DND-41 (cell line): ENCODE measurements around the gene RHOJ.

Experiments
- ATAC-seq: fragments of 200-7000 bp; cut with Tn5 transposase; 3 replicates; pipeline ENCODE4 v1.9.1; 2021; ENCODE audit warnings: low read depth; ENCODE audit not compliant: insufficient read depth
- DNase-seq: peaks from one replicate; pipeline ENCODE4 v3.0.0-alpha.2; 2020
- H2AFZ ChIP-seq: 2 replicates; pipeline ENCODE4 v1.6.0; 2012; ENCODE audit warnings: low read depth, low read length
- H3K27ac ChIP-seq: 2 replicates; pipeline ENCODE4 v1.5.1; 2012; ENCODE audit warnings: low read length, inconsistent platforms
- H3K27me3 ChIP-seq: fragments of 200-600 bp; sonication (generic); 2 replicates; pipeline ENCODE4 v1.6.0; 2012; ENCODE audit warnings: low read length, mild to moderate bottlenecking, inconsistent platforms; ENCODE audit not compliant: insufficient read depth, poor library complexity
- H3K36me3 ChIP-seq: 2 replicates; pipeline ENCODE4 v1.5.1; 2012; ENCODE audit warnings: low read length, inconsistent platforms; ENCODE audit not compliant: insufficient read depth
- H3K4me1 ChIP-seq: 2 replicates; pipeline ENCODE4 v1.5.1; 2012; ENCODE audit warnings: mild to moderate bottlenecking, low read length; ENCODE audit not compliant: insufficient read depth
- H3K4me2 ChIP-seq: 2 replicates; pipeline ENCODE4 v1.6.0; 2012; ENCODE audit warnings: mild to moderate bottlenecking, moderate library complexity, low read length, inconsistent platforms; ENCODE audit not compliant: insufficient read depth
- H3K4me3 ChIP-seq, 2 experiments: fragments of 200-600 bp in 1 of 2; shearing (Covaris generic) in 1 of 2; 2 replicates each; pipeline ENCODE4 v1.5.1; 2012 to 2016; ENCODE audit warnings: inconsistent platforms in 2 of 2, low read length in 2 of 2, mild to moderate bottlenecking in 2 of 2, low read depth in 1 of 2, moderate library complexity in 1 of 2
- H3K79me2 ChIP-seq: 2 replicates; pipeline ENCODE4 v1.6.0; 2012; ENCODE audit warnings: low read length, inconsistent platforms; ENCODE audit not compliant: insufficient read depth
- H3K9ac ChIP-seq: 2 replicates; pipeline ENCODE4 v1.6.0; 2012; ENCODE audit warnings: low read depth, mild to moderate bottlenecking, inconsistent platforms, low read length, moderate library complexity
- H3K9me3 ChIP-seq: 2 replicates; pipeline ENCODE4 v1.5.1; 2012; ENCODE audit warnings: low read length, moderate library complexity, mild to moderate bottlenecking, inconsistent platforms; ENCODE audit not compliant: insufficient read depth, severe bottlenecking
- H4K20me1 ChIP-seq: 2 replicates; pipeline ENCODE4 v1.6.0; 2012; ENCODE audit warnings: low read length; ENCODE audit not compliant: insufficient read depth
- CTCF ChIP-seq: IDR thresholded peaks from 2 replicates; pipeline ENCODE4 v1.5.1; 2012; ENCODE audit warnings: borderline replicate concordance, low read length, moderate library complexity, mild to moderate bottlenecking; ENCODE audit not compliant: poor library complexity, severe bottlenecking; ENCODE audit errors: extremely low read depth
- EZH2 ChIP-seq: IDR thresholded peaks from 3 replicates; pipeline ENCODE4 v1.6.1; 2012; ENCODE audit warnings: borderline replicate concordance, low read depth, mild to moderate bottlenecking, moderate library complexity, low read length, inconsistent platforms; ENCODE audit not compliant: severe bottlenecking

Gene RHOJ

GRCh38 chr14:63245893-63246292 lies 41.6 kb downstream of the RHOJ start:
- Histone ChIP-seq H3K4me3 (no peak overlapping the region), H3K27me3 (peaks cover 15% of the 10 kb centered on the region), H3K27ac (no peak overlapping the region), H4K20me1 (no peaks in the 10 kb centered on the region), H3K4me1 (no peaks in the 10 kb centered on the region), H3K79me2 (no peaks in the 10 kb centered on the region), H3K9ac (no peak overlapping the region), H3K9me3 (no peaks in the 10 kb centered on the region), H3K36me3 (no peaks in the 10 kb centered on the region), H2AFZ (no peak overlapping the region), H3K4me2 (no peak overlapping the region)
- ATAC-seq (no peak), DNase-seq (no peak)
- TF ChIP-seq CTCF (no peak), EZH2 (no peak)

- H3K4me1 ChIP-seq: no peaks in the 10 kb centered on the region
- H3K9ac ChIP-seq: no peak overlapping the region
- H4K20me1 ChIP-seq: no peaks in the 10 kb centered on the region
- H3K9me3 ChIP-seq: no peaks in the 10 kb centered on the region
- H3K4me2 ChIP-seq: no peak overlapping the region
- no peak overlapping the region for H2AFZ ChIP-seq
- H3K79me2 ChIP-seq: no peaks in the 10 kb centered on the region
- TF ChIP-seq EZH2 (no peak), CTCF (no peak)
- ATAC-seq (no peak), DNase-seq (no peak)
- H3K27me3 ChIP-seq: peaks cover 15% of the 10 kb centered on the region
- H3K36me3 ChIP-seq: no peaks in the 10 kb centered on the region
- H3K4me3 ChIP-seq: no peak overlapping the region
- no peak overlapping the region for H3K27ac ChIP-seq
These were observed 44.0 kb downstream of the RHOJ start for GRCh38 chr14:63248211-63248610.

GRCh38 chr14:63249092-63249491 lies 44.8 kb downstream of the RHOJ start:
- Histone ChIP-seq H2AFZ (no peak overlapping the region), H3K4me1 (no peaks in the 10 kb centered on the region), H3K27me3 (peaks cover 9% of the 10 kb centered on the region), H3K4me3 (no peak overlapping the region), H3K36me3 (no peaks in the 10 kb centered on the region), H3K9me3 (no peaks in the 10 kb centered on the region), H3K79me2 (no peaks in the 10 kb centered on the region), H4K20me1 (no peaks in the 10 kb centered on the region), H3K27ac (no peak overlapping the region), H3K9ac (no peak overlapping the region), H3K4me2 (no peak overlapping the region)
- TF ChIP-seq EZH2: no peak
- TF ChIP-seq CTCF: no peak
- DNase-seq (no peak), ATAC-seq (no peak)

- H3K27ac ChIP-seq: no peak overlapping the region
- peaks cover 2% of the 10 kb centered on the region for H3K27me3 ChIP-seq
- no peak for TF ChIP-seq CTCF
- TF ChIP-seq EZH2: no peak
- no peak overlapping the region for H3K9ac ChIP-seq
- H2AFZ ChIP-seq: no peak overlapping the region
- no peaks in the 10 kb centered on the region for H3K36me3 ChIP-seq
- DNase-seq: no peak
- H3K9me3 ChIP-seq: no peaks in the 10 kb centered on the region
- H3K4me2 ChIP-seq: no peak overlapping the region
- H4K20me1 ChIP-seq: no peaks in the 10 kb centered on the region
- no peak for ATAC-seq
- no peaks in the 10 kb centered on the region for H3K79me2 ChIP-seq
- no peak overlapping the region for H3K4me3 ChIP-seq
- no peaks in the 10 kb centered on the region for H3K4me1 ChIP-seq
These were observed 53.1 kb downstream of the RHOJ start for GRCh38 chr14:63257299-63257698.
